HepG2 (cell line): ENCODE results near the gene SLC34A3. TPM values are rescaled to one million over a fixed set of nuclear protein-coding genes. Genes with fewer than 3 reads are reported as not detected.

Experiments
- ATAC-seq: fragments of 200-7000 bp; cut with Tn5 transposase; 3 replicates; pipeline ENCODE4 v1.9.1; 2020; ENCODE audit warnings: mild to moderate bottlenecking, moderate library complexity
- Bru-seq: library from RNA; stranded (reverse); fragments of 400-500 nt; gene quantifications from one replicate; lab custom pipeline; 2021; lab: Mats Ljungman, UMichigan
- BruChase-seq, 2 experiments: library from RNA; stranded (reverse); fragments of 400-500 nt; gene quantifications; one replicate each; lab custom pipeline; 2021; lab: Mats Ljungman, UMichigan
- BruUV-seq: library from RNA; stranded (reverse); fragments of 400-500 nt; replicated peaks from 2 replicates; lab custom pipeline; 2021; lab: Mats Ljungman, UMichigan
- CTCF ChIA-PET: fragments of 300-600 bp; formaldehyde crosslinking; extraction: SDS; loops from one replicate; lab custom pipeline; 2021; ENCODE audit warnings: low total read pairs, inconsistent platforms, low intra/inter-chr PET ratio; lab: Yijun Ruan, JAX
- POLR2A ChIA-PET: fragments of 350-600 bp; sonication (Branson Sonifier 250); formaldehyde crosslinking; loops from one replicate; lab custom pipeline; 2020; ENCODE audit warnings: antibody characterized with exemption, inconsistent platforms; lab: Yijun Ruan, JAX
- DNase-seq: peaks from one replicate; pipeline ENCODE4 v3.0.0-alpha.2; 2015; ENCODE audit warnings: low spot score
- FAIRE-seq: peaks from 3 replicates; lab custom pipeline; 2011; peaks lifted over from hg19 to GRCh38; lab: Jason Lieb, UNC
- H2AFZ ChIP-seq: one replicate; pipeline ENCODE4 v1.6.1; 2011; ENCODE audit warnings: low read length, inconsistent platforms
- H3K27ac ChIP-seq: fragments of 300-600 bp; 3 replicates; pipeline ENCODE4 v1.8.0; 2011; ENCODE audit warnings: mixed run types, mild to moderate bottlenecking, mixed read lengths, low read length, inconsistent platforms; ENCODE audit not compliant: insufficient read depth; ENCODE audit errors: extremely low read length
- H3K27me3 ChIP-seq, 2 experiments: fragments of 200-600 bp in 1 of 2; 2 replicates in 1 of 2; 3 replicates in 1 of 2; pipeline versions ENCODE4 v1.6.0 to v1.8.0; 2011; ENCODE audit warnings: low read length in 2 of 2, mild to moderate bottlenecking in 2 of 2, moderate library complexity in 2 of 2, inconsistent platforms in 1 of 2; ENCODE audit not compliant: insufficient read depth in 2 of 2, control insufficient read depth in 1 of 2
- H3K36me3 ChIP-seq, 2 experiments: fragments of 200-600 bp in 1 of 2; replicated peaks in 1 of 2; 2 replicates in 1 of 2; 3 replicates in 1 of 2; pipeline versions ENCODE4 v1.5.1 to v1.8.0; 2011; ENCODE audit warnings: low read length in 2 of 2, inconsistent platforms in 1 of 2; ENCODE audit not compliant: insufficient read depth in 2 of 2, control insufficient read depth in 1 of 2
- H3K4me1 ChIP-seq: 2 replicates; pipeline ENCODE4 v1.5.1; 2012; ENCODE audit warnings: low read length, inconsistent platforms; ENCODE audit not compliant: insufficient read depth
- H3K4me2 ChIP-seq: 2 replicates; pipeline ENCODE4 v1.6.0; 2011; ENCODE audit warnings: low read depth, low read length, inconsistent platforms
- H3K4me3 ChIP-seq, 3 experiments: fragments of 200-600 bp in 1 of 3; sonication (generic), shearing (Covaris generic) in 1 of 3; replicated peaks in 1 of 3; 2 replicates each; pipeline ENCODE4 v1.5.1; 2011 to 2016; ENCODE audit warnings: low read length in 3 of 3, inconsistent platforms in 2 of 3, low read depth in 2 of 3, mild to moderate bottlenecking in 2 of 3, control low read depth in 1 of 3, mixed read lengths in 1 of 3; ENCODE audit not compliant: insufficient read depth in 1 of 3
- H3K79me2 ChIP-seq: one replicate; pipeline ENCODE4 v1.6.1; 2011; ENCODE audit warnings: low read length, inconsistent platforms; ENCODE audit not compliant: insufficient read depth
- H3K9ac ChIP-seq: 2 replicates; pipeline ENCODE4 v1.6.0; 2011; ENCODE audit warnings: mild to moderate bottlenecking, low read depth, low read length, inconsistent platforms; ENCODE audit not compliant: insufficient read depth
- H3K9me3 ChIP-seq: 2 replicates; pipeline ENCODE4 v1.5.1; 2012; ENCODE audit warnings: mild to moderate bottlenecking, low read length
- H4K20me1 ChIP-seq: 2 replicates; pipeline ENCODE4 v1.6.0; 2011; ENCODE audit warnings: inconsistent platforms, mild to moderate bottlenecking, low read length, moderate library complexity; ENCODE audit not compliant: insufficient read depth
- BORCS8-MEF2B ChIP-seq: sonication (generic); formaldehyde crosslinking; IDR thresholded peaks from 2 replicates; pipeline ENCODE4 v1.8.0; 2022; ENCODE audit warnings: mild to moderate bottlenecking, missing genetic modification reagents
- GATA4 ChIP-seq: sonication (generic); IDR thresholded peaks from 2 replicates; pipeline ENCODE4 v1.6.1; 2016; ENCODE audit warnings: antibody characterized with exemption, low read depth, borderline replicate concordance
- HDAC2 ChIP-seq: sonication (generic); formaldehyde crosslinking; IDR thresholded peaks from 2 replicates; pipeline ENCODE4 v1.4.0; 2020; ENCODE audit warnings: missing genetic modification reagents
- HMG20B ChIP-seq: conservative IDR thresholded peaks from 2 replicates; pipeline ENCODE4 v1.6.1; 2016; ENCODE audit warnings: missing genetic modification reagents, missing compliant biosample characterization
- HNRNPH1 ChIP-seq: fragments of 200-400 bp; formaldehyde crosslinking; optimal IDR thresholded peaks from 2 replicates; pipeline ENCODE3; 2017; ENCODE audit warnings: mild to moderate bottlenecking, low read depth, low read length
- KLF11 ChIP-seq: IDR thresholded peaks from 2 replicates; pipeline ENCODE4 v1.6.1; 2016; ENCODE audit warnings: missing compliant biosample characterization
- MEF2D ChIP-seq: sonication (generic); formaldehyde crosslinking; IDR thresholded peaks from 2 replicates; pipeline ENCODE4 v1.5.1; 2020; ENCODE audit warnings: mild to moderate bottlenecking, missing genetic modification reagents
- ZNF326 ChIP-seq: sonication (generic); formaldehyde crosslinking; IDR thresholded peaks from 2 replicates; pipeline ENCODE4 v1.4.0; 2020; ENCODE audit warnings: missing genetic modification reagents, borderline replicate concordance
- ZNF333 ChIP-seq: sonication (generic); formaldehyde crosslinking; IDR thresholded peaks from 2 replicates; pipeline ENCODE4 v1.4.0; 2020; ENCODE audit warnings: mild to moderate bottlenecking, missing genetic modification reagents, borderline replicate concordance
- ZNF839 ChIP-seq: sonication (generic); formaldehyde crosslinking; IDR thresholded peaks from 2 replicates; pipeline ENCODE4 v1.4.0; 2020; ENCODE audit warnings: missing genetic modification reagents, mild to moderate bottlenecking, borderline replicate concordance
- ZNF879 ChIP-seq: sonication (generic); formaldehyde crosslinking; IDR thresholded peaks from 2 replicates; pipeline ENCODE4 v1.8.1; 2023; ENCODE audit warnings: missing genetic modification reagents
- WGBS: methylation state at CpG from one replicate; pipeline ENCODE4 v1.1.6; 2017; ENCODE audit warnings: low lambda C conversion rate; 5-methylcytosine and 5-hydroxymethylcytosine counted together
- in situ Hi-C: cut with HindIII; loops from 2 replicates; pipeline ENCODE4 v1.10.0; 2017; ENCODE audit warnings: low pct_unique_long_range_greater_than_20kb; ENCODE audit not compliant: extremely low pct_ligation_motif_present
- intact Hi-C: fragments of 100-400 bp; cut with micrococcal nuclease; formaldehyde crosslinking; loops from one replicate; pipeline ENCODE4 v1.10.0; 2022; ENCODE audit not compliant: unreplicated experiment
- long read RNA-seq, 2 experiments: library from RNA in 1 of 2; library from polyadenylated mRNA in 1 of 2; stranded (forward) in 1 of 2; unstranded in 1 of 2; transcript quantifications; one replicate each; pipeline ENCODE4 v2.0.0, GENCODE V29; 2019 to 2022
- polyA minus RNA-seq, 3 experiments: library from RNA; depleted of rRNA, polyadenylated mRNA; stranded (reverse); fragments of >200 nt; gene quantifications; 2 replicates each; pipeline ENCODE4 v1.2.3, GENCODE V29; 2011; ENCODE audit warnings: low replicate concordance in 1 of 3
- polyA plus RNA-seq, 8 experiments: library from polyadenylated mRNA; depleted of rRNA in 3 of 8; stranded (reverse) in 7 of 8; unstranded in 1 of 8; fragments of >200 nt; fragmentation: Illumina TruSeq in 4 of 8; extraction: Trizol in 4 of 8; gene quantifications; 2 replicates each; pipeline versions ENCODE4 v1.2.1 to v1.2.3, GENCODE V29; 2011 to 2016; ENCODE audit warnings: low read depth in 4 of 8, missing spikeins in 1 of 8, mixed read lengths in 1 of 8; ENCODE audit not compliant: insufficient read depth in 1 of 8
- total RNA-seq, 5 experiments: library from RNA; depleted of rRNA; stranded (reverse); fragments of >200 nt; fragmentation: Illumina TruSeq; extraction: Trizol; gene quantifications; 2 replicates each; pipeline ENCODE4 v1.2.3, GENCODE V29; 2016; ENCODE audit warnings: low read depth in 1 of 5
- TF ChIP-seq, protein P1 (sequence below): sonication (generic); formaldehyde crosslinking; conservative IDR thresholded peaks from 2 replicates; pipeline ENCODE4 v1.4.0; 2020; ENCODE audit warnings: mild to moderate bottlenecking, missing genetic modification reagents, moderate library complexity
- TF ChIP-seq, protein P2 (sequence below): sonication (generic); formaldehyde crosslinking; IDR thresholded peaks from 2 replicates; pipeline ENCODE4 v1.5.0; 2020; ENCODE audit warnings: missing genetic modification reagents

SLC34A3 gene
- 0.38 and 1.0 TPM in 2 replicates for total RNA-seq (2016; rRNA removed; fragmentation: Illumina TruSeq; extraction: Trizol)
- total RNA-seq (2016; cell fraction: cytosol; rRNA removed; fragmentation: Illumina TruSeq; extraction: Trizol; ENCODE audit: low read depth) = 0.97 and 1.3 TPM in 2 replicates
- 0.51 and 0.97 TPM in 2 replicates for total RNA-seq (2016; cell fraction: insoluble cytoplasmic fraction; rRNA removed; fragmentation: Illumina TruSeq; extraction: Trizol)
- 0.74 and 0.76 TPM in 2 replicates for total RNA-seq (2016; cell fraction: membrane; rRNA removed; fragmentation: Illumina TruSeq; extraction: Trizol)
- 0.60 and 0.81 TPM in 2 replicates for total RNA-seq (2016; cell fraction: nucleus; rRNA removed; fragmentation: Illumina TruSeq; extraction: Trizol)
- polyA plus RNA-seq (2011; rRNA removed) = 0.07 and 0.20 TPM in 2 replicates
- polyA plus RNA-seq (2011; cell fraction: cytosol; rRNA removed) = 0.09 and 0.16 TPM in 2 replicates
- polyA plus RNA-seq (2011; cell fraction: nucleus; rRNA removed) = 0.33 and 0.50 TPM in 2 replicates
- polyA plus RNA-seq (2012) = 0.21 and 0.60 TPM in 2 replicates
- 0.59 and 0.93 TPM in 2 replicates for polyA plus RNA-seq (2016; cell fraction: cytosol; fragmentation: Illumina TruSeq; extraction: Trizol; ENCODE audit: low read depth)
- 0.58 and 0.62 TPM in 2 replicates for polyA plus RNA-seq (2016; cell fraction: insoluble cytoplasmic fraction; fragmentation: Illumina TruSeq; extraction: Trizol; ENCODE audit: low read depth)
- 0.52 and 0.70 TPM in 2 replicates for polyA plus RNA-seq (2016; cell fraction: membrane; fragmentation: Illumina TruSeq; extraction: Trizol; ENCODE audit: low read depth)
- 1.2 and 1.8 TPM in 2 replicates for polyA plus RNA-seq (2016; cell fraction: nucleus; fragmentation: Illumina TruSeq; extraction: Trizol; ENCODE audit: insufficient read depth, low read depth)
- 0.12 and 0.20 TPM in 2 replicates for polyA minus RNA-seq (2011; rRNA and poly(A)+ RNA removed; ENCODE audit: low replicate concordance)
- not detected in 2 replicates for polyA minus RNA-seq (2011; cell fraction: cytosol; rRNA and poly(A)+ RNA removed)
- not detected in 2 replicates for polyA minus RNA-seq (2011; cell fraction: nucleus; rRNA and poly(A)+ RNA removed)
- percentile 15 among the genes with signal in this experiment for Bru-seq, nascent RNA
- BruChase-seq, experiment 1, labeled RNA remaining after a 6-hour chase = percentile 22 among the genes with signal in this experiment
- BruChase-seq, experiment 2, labeled RNA remaining after a 2-hour chase = not detected
- long read RNA-seq, experiment 1, partial matches to known transcripts = 1 of 2 reads
- long read RNA-seq, experiment 1, other reads (novel, unspliced or antisense) = 1 of 2 reads
- long read RNA-seq, experiment 2, partial matches to known transcripts = 1 of 2 reads
- long read RNA-seq, experiment 2, other reads (novel, unspliced or antisense) = 1 of 2 reads

DNA sequence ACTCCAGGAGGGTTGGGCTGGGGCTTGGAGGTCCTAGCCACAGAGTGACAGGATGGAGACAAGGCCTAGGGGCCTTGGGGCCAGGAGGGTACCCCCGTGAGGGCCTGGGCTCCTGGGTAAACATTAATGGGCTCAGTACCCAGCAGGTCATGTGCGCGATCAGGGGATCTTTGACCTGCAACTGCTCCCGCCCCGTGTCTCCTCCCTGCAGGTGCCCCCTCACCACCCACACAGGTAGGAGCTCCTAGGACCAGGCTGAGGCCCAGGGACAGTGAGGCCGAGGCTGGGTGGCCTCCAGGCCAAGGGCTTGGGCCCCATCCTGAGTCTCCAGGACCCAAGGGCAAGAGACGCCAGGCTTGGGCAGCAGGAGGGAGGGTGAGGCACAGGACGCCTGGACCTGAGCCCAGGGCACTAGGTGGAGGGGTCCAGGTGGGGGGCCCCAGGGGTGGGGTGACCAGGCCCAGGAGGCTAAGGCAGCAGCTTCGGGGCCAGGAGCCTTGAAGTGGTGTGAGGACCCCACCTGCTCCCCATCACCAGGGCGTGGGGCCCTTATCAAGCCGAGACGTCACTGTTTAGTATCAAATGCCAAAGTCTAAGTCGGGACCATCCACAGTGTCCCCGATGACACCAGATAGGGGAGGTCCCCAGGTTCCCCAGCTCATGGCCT, at the start of gene SLC34A3:
Gene SLC34A3, plus strand, starts transcription at position 197 of the 667 bp plus-strand sequence. CDS start 802 bp downstream, outside the sequence.
- no peak within 1 kb of the TSS for H2AFZ ChIP-seq
- CTCF ChIA-PET = no interaction called here
- TF ChIP-seq GATA4 (0 out of 2 replicates have a peak, but pooled peaks have one; percentile 6), HNRNPH1 (peak; percentile 42), MEF2D (CRISPR knock-in tag) (no peak), ZNF333 (CRISPR knock-in tag) (no peak), HMG20B (no peak), BORCS8-MEF2B (CRISPR knock-in tag) (no peak), ZNF839 (CRISPR knock-in tag) (0 out of 2 replicates have a peak, but pooled peaks have one; percentile 29), HDAC2 (peak; percentile 50; the same call in 1 of the 2 replicates), KLF11 (CRISPR knock-in tag) (no peak), ZNF879 (CRISPR knock-in tag) (no peak), ZNF326 (CRISPR knock-in tag) (no peak)
- TF ChIP-seq, protein P1, sequence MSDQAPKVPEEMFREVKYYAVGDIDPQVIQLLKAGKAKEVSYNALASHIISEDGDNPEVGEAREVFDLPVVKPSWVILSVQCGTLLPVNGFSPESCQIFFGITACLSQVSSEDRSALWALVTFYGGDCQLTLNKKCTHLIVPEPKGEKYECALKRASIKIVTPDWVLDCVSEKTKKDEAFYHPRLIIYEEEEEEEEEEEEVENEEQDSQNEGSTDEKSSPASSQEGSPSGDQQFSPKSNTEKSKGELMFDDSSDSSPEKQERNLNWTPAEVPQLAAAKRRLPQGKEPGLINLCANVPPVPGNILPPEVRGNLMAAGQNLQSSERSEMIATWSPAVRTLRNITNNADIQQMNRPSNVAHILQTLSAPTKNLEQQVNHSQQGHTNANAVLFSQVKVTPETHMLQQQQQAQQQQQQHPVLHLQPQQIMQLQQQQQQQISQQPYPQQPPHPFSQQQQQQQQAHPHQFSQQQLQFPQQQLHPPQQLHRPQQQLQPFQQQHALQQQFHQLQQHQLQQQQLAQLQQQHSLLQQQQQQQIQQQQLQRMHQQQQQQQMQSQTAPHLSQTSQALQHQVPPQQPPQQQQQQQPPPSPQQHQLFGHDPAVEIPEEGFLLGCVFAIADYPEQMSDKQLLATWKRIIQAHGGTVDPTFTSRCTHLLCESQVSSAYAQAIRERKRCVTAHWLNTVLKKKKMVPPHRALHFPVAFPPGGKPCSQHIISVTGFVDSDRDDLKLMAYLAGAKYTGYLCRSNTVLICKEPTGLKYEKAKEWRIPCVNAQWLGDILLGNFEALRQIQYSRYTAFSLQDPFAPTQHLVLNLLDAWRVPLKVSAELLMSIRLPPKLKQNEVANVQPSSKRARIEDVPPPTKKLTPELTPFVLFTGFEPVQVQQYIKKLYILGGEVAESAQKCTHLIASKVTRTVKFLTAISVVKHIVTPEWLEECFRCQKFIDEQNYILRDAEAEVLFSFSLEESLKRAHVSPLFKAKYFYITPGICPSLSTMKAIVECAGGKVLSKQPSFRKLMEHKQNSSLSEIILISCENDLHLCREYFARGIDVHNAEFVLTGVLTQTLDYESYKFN (CRISPR knock-in tag) = peak; percentile 7; the same call in 1 of the 2 replicates
- TF ChIP-seq, protein P2, sequence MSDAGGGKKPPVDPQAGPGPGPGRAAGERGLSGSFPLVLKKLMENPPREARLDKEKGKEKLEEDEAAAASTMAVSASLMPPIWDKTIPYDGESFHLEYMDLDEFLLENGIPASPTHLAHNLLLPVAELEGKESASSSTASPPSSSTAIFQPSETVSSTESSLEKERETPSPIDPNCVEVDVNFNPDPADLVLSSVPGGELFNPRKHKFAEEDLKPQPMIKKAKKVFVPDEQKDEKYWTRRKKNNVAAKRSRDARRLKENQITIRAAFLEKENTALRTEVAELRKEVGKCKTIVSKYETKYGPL (CRISPR knock-in tag) = no peak

More for the DNA sequence above, at the start of gene SLC34A3:
- FAIRE-seq = no peak
- Histone ChIP-seq H3K36me3 (no peaks in the 10 kb centered on the region), H3K4me2 (peak within 1 kb of the TSS; percentile 96), H3K79me2 (peaks cover 4% of the 10 kb centered on the region), H3K4me3 (peak within 1 kb of the TSS; percentile 53 to 72 (median 62)), H4K20me1 (no peaks in the 10 kb centered on the region), H3K9ac (peak within 1 kb of the TSS; percentile 65), H3K9me3 (no peaks in the 10 kb centered on the region), H3K4me1 (peaks cover 72% of the 10 kb centered on the region), H3K27me3 (no peaks in the 10 kb centered on the region), H3K27ac (peak within 1 kb of the TSS; percentile 75)
- POLR2A ChIA-PET = interaction anchor here (1.0 to 2.7 kb wide), 5 partner anchors 10 to 80 kb away, joined by 3 to 16 read pairs (median 7); partner anchors contain the start of genes TPRN and TUBB4B
- no peak for DNase-seq
- ATAC-seq = no peak
- no TSS peak for BruUV-seq
- intact Hi-C loops = no loop called here
- 43% methylated on average over 3 of the region's 14 CpGs for WGBS
- in situ Hi-C loops = no loop called here
